Measurements from ENCODE around the gene ANAPC15. TPM values are rescaled to one million over a fixed set of nuclear protein-coding genes. Genes with fewer than 3 reads are reported as not detected.

The ANAPC15 gene
- total and polyA plus RNA-seq, 9 of the 15 experiments (the other 6 are each of a cell fraction or from before 2014, with no cell fraction given) = 53.0 to 254 (median 75.7) TPM

GRCh38 chr11:72112143-72112977 is at the start of gene ANAPC15 (continued):
- TF ChIP-seq MGA (IDR thresholded peaks at IDR 0.05) (no peak; the same call in 1 of the 2 replicates), NR1H2 (CRISPR knock-in tag; IDR thresholded peaks at IDR 0.05) (no peak), RBM22 (IDR thresholded peaks at IDR 0.05; ENCODE audit: low read depth, low read length, poor library complexity, severe bottlenecking) (no peak), SRSF1 (IDR thresholded peaks at IDR 0.05; ENCODE audit: low read depth, low read length) (no peak), HSF4 (CRISPR knock-in tag; IDR thresholded peaks at IDR 0.05; ENCODE audit: borderline replicate concordance) (no peak), TBL1XR1 (IDR thresholded peaks at IDR 0.05; ENCODE audit: low read length in 2 of 2) (0 out of 4 replicates have a peak, but pooled peaks of 1 of the 2 experiments have one; percentile 10), GTF2E2 (tag; IDR thresholded peaks at IDR 0.05) (no peak), ZSCAN29 (IDR thresholded peaks at IDR 0.05) (no peak), SIX5 (IDR thresholded peaks at IDR 0.05; ENCODE audit: borderline replicate concordance in 1 of 2, insufficient read depth in 1 of 2, low read depth in 1 of 2, low read length in 2 of 2) (peak in 1 of 2 experiments; percentile 25; a peak in 1 of 4 replicates), ZKSCAN3 (CRISPR knock-in tag; IDR thresholded peaks at IDR 0.05) (no peak), MEIS2 (IDR thresholded peaks at IDR 0.05; ENCODE audit: partially characterized antibody) (peak; percentile 51), DPF2 (IDR thresholded peaks at IDR 0.05) (no peak; the same call in 1 of the 2 replicates), GATAD2B (IDR thresholded peaks at IDR 0.05; ENCODE audit: borderline replicate concordance) (no peak; the same call in 1 of the 2 replicates), EZH2 (IDR thresholded peaks at IDR 0.05; ENCODE audit: borderline replicate concordance, low read depth, low read length) (no peak), SNIP1 (IDR thresholded peaks at IDR 0.05; ENCODE audit: low read depth) (no peak)
